ENCODE measurements around the gene KDELR3. TPM values are rescaled to one million over a fixed set of nuclear protein-coding genes. Genes with fewer than 3 reads are reported as not detected.

KDELR3 gene
- total and polyA plus RNA-seq, 2 experiments from 2014 or later = 5.6 to 5.7 TPM

- Histone ChIP-seq H3F3A (replicated peaks; ENCODE audit: low read depth) (no peaks in the 10 kb centered on the region; the same call in 1 of the 2 replicates), H2AFZ (no peak overlapping the region), H3K9me2 (ENCODE audit: insufficient read depth) (no peaks in the 10 kb centered on the region), H3K79me2 (replicated peaks; ENCODE audit: insufficient read depth) (no peaks in the 10 kb centered on the region), H3K36me3 (ENCODE audit: insufficient read depth) (no peaks in the 10 kb centered on the region), H3K27ac (ENCODE audit: low read depth) (no peak overlapping the region), H3K4me1 (ENCODE audit: insufficient read depth) (peaks cover 7% of the 10 kb centered on the region), H3K27me3 (ENCODE audit: insufficient read depth) (no peaks in the 10 kb centered on the region), H4K20me1 (replicated peaks; ENCODE audit: insufficient read depth) (no peaks in the 10 kb centered on the region), H3K4me3 (no peak overlapping the region), H3K4me2 (no peak overlapping the region)
- peaks cover 7% of the 10 kb centered on the region for H3K27me3 Mint-ChIP-seq (ENCODE audit: insufficient read depth, low read depth, poor library complexity)
- H3K27ac Mint-ChIP-seq = no peak overlapping the region
- H3K9me3 Mint-ChIP-seq = no peaks in the 10 kb centered on the region; the same call in 2 of the 3 replicates
- TF ChIP-seq CREB1 (CRISPR knock-in tag; IDR thresholded peaks at IDR 0.05; ENCODE audit: low read depth) (no peak), STAT1 (IDR thresholded peaks at IDR 0.05; ENCODE audit: unreplicated experiment) (no peak), ZNF331 (CRISPR knock-in tag; IDR thresholded peaks at IDR 0.05; ENCODE audit: low read depth) (no peak), EZH2phosphoT487 (IDR thresholded peaks at IDR 0.05; ENCODE audit: unreplicated experiment) (no peak), JUNB (IDR thresholded peaks at IDR 0.05; ENCODE audit: unreplicated experiment) (no peak), REST (IDR thresholded peaks at IDR 0.05; ENCODE audit: unreplicated experiment) (no peak), ZNF114 (CRISPR knock-in tag; IDR thresholded peaks at IDR 0.05) (no peak), EZH2 (IDR thresholded peaks at IDR 0.05; ENCODE audit: low read depth, unreplicated experiment) (no peak), NANOG (IDR thresholded peaks at IDR 0.05; ENCODE audit: borderline replicate concordance) (no peak), ZNF462 (CRISPR knock-in tag; IDR thresholded peaks at IDR 0.05) (no peak), POLR2AphosphoS5 (IDR thresholded peaks at IDR 0.05; ENCODE audit: low read depth) (no peak)
- TF ChIP-seq, protein P1, sequence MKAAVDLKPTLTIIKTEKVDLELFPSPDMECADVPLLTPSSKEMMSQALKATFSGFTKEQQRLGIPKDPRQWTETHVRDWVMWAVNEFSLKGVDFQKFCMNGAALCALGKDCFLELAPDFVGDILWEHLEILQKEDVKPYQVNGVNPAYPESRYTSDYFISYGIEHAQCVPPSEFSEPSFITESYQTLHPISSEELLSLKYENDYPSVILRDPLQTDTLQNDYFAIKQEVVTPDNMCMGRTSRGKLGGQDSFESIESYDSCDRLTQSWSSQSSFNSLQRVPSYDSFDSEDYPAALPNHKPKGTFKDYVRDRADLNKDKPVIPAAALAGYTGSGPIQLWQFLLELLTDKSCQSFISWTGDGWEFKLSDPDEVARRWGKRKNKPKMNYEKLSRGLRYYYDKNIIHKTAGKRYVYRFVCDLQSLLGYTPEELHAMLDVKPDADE (IDR thresholded peaks at IDR 0.05) = no peak
- TF ChIP-seq, protein P2, sequence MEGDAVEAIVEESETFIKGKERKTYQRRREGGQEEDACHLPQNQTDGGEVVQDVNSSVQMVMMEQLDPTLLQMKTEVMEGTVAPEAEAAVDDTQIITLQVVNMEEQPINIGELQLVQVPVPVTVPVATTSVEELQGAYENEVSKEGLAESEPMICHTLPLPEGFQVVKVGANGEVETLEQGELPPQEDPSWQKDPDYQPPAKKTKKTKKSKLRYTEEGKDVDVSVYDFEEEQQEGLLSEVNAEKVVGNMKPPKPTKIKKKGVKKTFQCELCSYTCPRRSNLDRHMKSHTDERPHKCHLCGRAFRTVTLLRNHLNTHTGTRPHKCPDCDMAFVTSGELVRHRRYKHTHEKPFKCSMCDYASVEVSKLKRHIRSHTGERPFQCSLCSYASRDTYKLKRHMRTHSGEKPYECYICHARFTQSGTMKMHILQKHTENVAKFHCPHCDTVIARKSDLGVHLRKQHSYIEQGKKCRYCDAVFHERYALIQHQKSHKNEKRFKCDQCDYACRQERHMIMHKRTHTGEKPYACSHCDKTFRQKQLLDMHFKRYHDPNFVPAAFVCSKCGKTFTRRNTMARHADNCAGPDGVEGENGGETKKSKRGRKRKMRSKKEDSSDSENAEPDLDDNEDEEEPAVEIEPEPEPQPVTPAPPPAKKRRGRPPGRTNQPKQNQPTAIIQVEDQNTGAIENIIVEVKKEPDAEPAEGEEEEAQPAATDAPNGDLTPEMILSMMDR (conservative IDR thresholded peaks at IDR 0.05; ENCODE audit: low read depth in 2 of 2) = no peak
- DNase-seq (ENCODE audit: low spot score) (no peak), ATAC-seq (no peak)
- no peak overlapping the region for H3K4me3 Mint-ChIP-seq
- H3K36me3 Mint-ChIP-seq (ENCODE audit: low read depth) = no peaks in the 10 kb centered on the region
- H3K4me1 Mint-ChIP-seq = peaks cover 26% of the 10 kb centered on the region
Measured at GRCh38 chr22:38426628-38427027, 41.3 kb upstream of the KDELR3 start.
